ENCODE results near the gene FBXO48.

FBXO48 gene

DNA sequence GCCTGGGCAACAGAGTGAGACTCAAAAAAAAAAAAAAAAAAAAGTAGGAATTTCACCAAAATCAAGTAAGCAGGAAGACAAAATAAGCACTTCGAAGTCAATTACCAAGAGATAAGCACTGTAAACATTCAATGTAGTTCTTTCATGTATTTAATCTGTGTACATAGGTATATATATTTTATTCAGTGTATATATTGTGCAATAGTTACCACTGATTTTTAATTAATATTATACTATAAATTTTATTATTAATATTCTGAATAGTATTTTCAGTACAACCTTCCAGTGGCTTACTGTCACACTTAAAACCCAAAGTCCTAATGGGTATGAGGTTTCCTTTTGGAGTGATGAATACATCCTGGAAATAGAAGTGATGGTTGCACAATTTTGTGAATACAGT, 9.4 kb upstream of the FBXO48 start:
- Histone ChIP-seq H3K4me3 (ENCODE audit: low read length, poor library complexity, severe bottlenecking) (no peak overlapping the region), H3K9me3 (ENCODE audit: insufficient read depth, low read depth, low read length) (no peaks in the 10 kb centered on the region), H3K4me1 (ENCODE audit: insufficient read depth, low read length, poor library complexity, severe bottlenecking) (no peaks in the 10 kb centered on the region), H3K4me2 (ENCODE audit: low read depth, low read length, poor library complexity, severe bottlenecking) (no peak overlapping the region), H2AFZ (ENCODE audit: low read length) (no peak overlapping the region), H3K9me2 (replicated peaks; ENCODE audit: low read depth, low read length) (no peaks in the 10 kb centered on the region), H3K36me3 (ENCODE audit: insufficient read depth, low read length) (no peaks in the 10 kb centered on the region), H4K20me1 (ENCODE audit: insufficient read depth, low read length, poor library complexity, severe bottlenecking) (no peaks in the 10 kb centered on the region), H3K9ac (ENCODE audit: low read depth, low read length, poor library complexity, severe bottlenecking) (no peak overlapping the region), H3F3A (ENCODE audit: low read depth) (no peaks in the 10 kb centered on the region), H3K79me2 (ENCODE audit: insufficient read depth, low read length) (no peaks in the 10 kb centered on the region), H3K27me3 (ENCODE audit: insufficient read depth, low read length, poor library complexity, severe bottlenecking) (no peaks in the 10 kb centered on the region)
- no peak for TF ChIP-seq EZH2phosphoT487 (IDR thresholded peaks at IDR 0.05; ENCODE audit: borderline replicate concordance)
- TF ChIP-seq, protein P1, sequence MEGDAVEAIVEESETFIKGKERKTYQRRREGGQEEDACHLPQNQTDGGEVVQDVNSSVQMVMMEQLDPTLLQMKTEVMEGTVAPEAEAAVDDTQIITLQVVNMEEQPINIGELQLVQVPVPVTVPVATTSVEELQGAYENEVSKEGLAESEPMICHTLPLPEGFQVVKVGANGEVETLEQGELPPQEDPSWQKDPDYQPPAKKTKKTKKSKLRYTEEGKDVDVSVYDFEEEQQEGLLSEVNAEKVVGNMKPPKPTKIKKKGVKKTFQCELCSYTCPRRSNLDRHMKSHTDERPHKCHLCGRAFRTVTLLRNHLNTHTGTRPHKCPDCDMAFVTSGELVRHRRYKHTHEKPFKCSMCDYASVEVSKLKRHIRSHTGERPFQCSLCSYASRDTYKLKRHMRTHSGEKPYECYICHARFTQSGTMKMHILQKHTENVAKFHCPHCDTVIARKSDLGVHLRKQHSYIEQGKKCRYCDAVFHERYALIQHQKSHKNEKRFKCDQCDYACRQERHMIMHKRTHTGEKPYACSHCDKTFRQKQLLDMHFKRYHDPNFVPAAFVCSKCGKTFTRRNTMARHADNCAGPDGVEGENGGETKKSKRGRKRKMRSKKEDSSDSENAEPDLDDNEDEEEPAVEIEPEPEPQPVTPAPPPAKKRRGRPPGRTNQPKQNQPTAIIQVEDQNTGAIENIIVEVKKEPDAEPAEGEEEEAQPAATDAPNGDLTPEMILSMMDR (conservative IDR thresholded peaks at IDR 0.05; ENCODE audit: low read length), result no peak

DNA sequence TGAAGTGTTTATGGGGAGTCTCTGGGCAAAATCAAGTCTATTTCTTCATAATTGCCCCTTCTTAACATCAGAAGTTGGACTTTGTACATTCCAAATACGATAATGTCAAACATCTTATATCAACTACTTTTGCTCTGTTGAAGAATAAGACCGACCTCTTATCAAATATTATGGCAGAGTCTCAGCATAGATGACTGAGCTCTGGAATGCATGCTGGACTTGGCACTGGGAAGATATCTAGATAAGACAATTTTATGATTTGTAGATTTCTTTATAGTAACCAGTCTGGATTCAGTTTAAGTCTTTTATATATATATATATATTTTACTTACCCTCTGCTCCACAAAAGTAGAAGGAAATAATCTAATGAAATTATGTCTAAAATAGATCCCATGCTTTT, 8.5 kb upstream of the FBXO48 start:
- H3K36me3 ChIP-seq (ENCODE audit: insufficient read depth, low read length), result no peaks in the 10 kb centered on the region
- no peaks in the 10 kb centered on the region for H4K20me1 ChIP-seq (ENCODE audit: insufficient read depth, low read length, poor library complexity, severe bottlenecking)
- H3K4me3 ChIP-seq (ENCODE audit: low read length, poor library complexity, severe bottlenecking), result no peak overlapping the region
- no peaks in the 10 kb centered on the region for H3K79me2 ChIP-seq (ENCODE audit: insufficient read depth, low read length)
- no peaks in the 10 kb centered on the region for H3K27me3 ChIP-seq (ENCODE audit: insufficient read depth, low read length, poor library complexity, severe bottlenecking)
- H2AFZ ChIP-seq (ENCODE audit: low read length), result no peak overlapping the region
- H3K4me1 ChIP-seq (ENCODE audit: insufficient read depth, low read length, poor library complexity, severe bottlenecking), result no peaks in the 10 kb centered on the region
- no peaks in the 10 kb centered on the region for H3F3A ChIP-seq (ENCODE audit: low read depth)
- H3K9ac ChIP-seq (ENCODE audit: low read depth, low read length, poor library complexity, severe bottlenecking), result no peak overlapping the region
- TF ChIP-seq, protein P1 (conservative IDR thresholded peaks at IDR 0.05; ENCODE audit: low read length), result no peak
- no peak for TF ChIP-seq EZH2phosphoT487 (IDR thresholded peaks at IDR 0.05; ENCODE audit: borderline replicate concordance)
- no peak overlapping the region for H3K4me2 ChIP-seq (ENCODE audit: low read depth, low read length, poor library complexity, severe bottlenecking)
- H3K9me3 ChIP-seq (ENCODE audit: insufficient read depth, low read depth, low read length), result no peaks in the 10 kb centered on the region
- H3K9me2 ChIP-seq (replicated peaks; ENCODE audit: low read depth, low read length), result no peaks in the 10 kb centered on the region

DNA sequence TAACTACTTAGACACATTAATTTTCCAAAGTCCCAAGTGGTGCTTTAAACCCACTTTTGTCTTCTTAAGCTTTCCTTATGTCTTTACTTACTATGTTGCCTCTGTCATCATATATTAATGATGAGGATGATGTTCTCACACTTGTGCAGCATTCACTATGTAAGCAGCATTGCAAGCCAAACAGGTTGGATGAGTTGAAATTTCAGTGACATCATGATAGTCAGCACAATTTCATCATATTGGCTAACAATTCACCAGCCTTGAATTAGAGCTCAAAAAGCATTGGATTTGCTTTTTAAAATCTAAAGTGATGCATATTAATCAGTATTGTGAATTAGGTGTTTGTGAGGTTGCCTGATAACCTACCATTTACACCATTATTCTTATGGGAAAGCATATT, 8.0 kb upstream of the FBXO48 start:
- Histone ChIP-seq H3K79me2 (ENCODE audit: insufficient read depth, low read length) (0 out of 2 replicates have a peak, but pooled peaks cover 1% of the 10 kb centered on the region), H3K4me3 (ENCODE audit: low read length, poor library complexity, severe bottlenecking) (no peak overlapping the region), H3F3A (ENCODE audit: low read depth) (no peaks in the 10 kb centered on the region), H3K9ac (ENCODE audit: low read depth, low read length, poor library complexity, severe bottlenecking) (no peak overlapping the region), H3K27me3 (ENCODE audit: insufficient read depth, low read length, poor library complexity, severe bottlenecking) (no peaks in the 10 kb centered on the region), H3K4me2 (ENCODE audit: low read depth, low read length, poor library complexity, severe bottlenecking) (no peak overlapping the region), H3K9me2 (replicated peaks; ENCODE audit: low read depth, low read length) (no peaks in the 10 kb centered on the region), H3K36me3 (ENCODE audit: insufficient read depth, low read length) (no peaks in the 10 kb centered on the region), H3K9me3 (ENCODE audit: insufficient read depth, low read depth, low read length) (no peaks in the 10 kb centered on the region), H2AFZ (ENCODE audit: low read length) (no peak overlapping the region), H4K20me1 (ENCODE audit: insufficient read depth, low read length, poor library complexity, severe bottlenecking) (no peaks in the 10 kb centered on the region), H3K4me1 (ENCODE audit: insufficient read depth, low read length, poor library complexity, severe bottlenecking) (peaks cover 1% of the 10 kb centered on the region)
- no peak for TF ChIP-seq EZH2phosphoT487 (IDR thresholded peaks at IDR 0.05; ENCODE audit: borderline replicate concordance)
- TF ChIP-seq, protein P1 (conservative IDR thresholded peaks at IDR 0.05; ENCODE audit: low read length), result no peak
